Kidney tubule cell (primary cell): ENCODE measurements around the gene TMEM132D.

Experiments used
- DNase-seq: peaks from one replicate; pipeline ENCODE4 v3.0.0-alpha.2; 2018; ENCODE audit warnings: low spot score

TMEM132D gene

GRCh38 chr12:129873111-129873832 lies 30.6 kb downstream of the TMEM132D start:
- no peak for DNase-seq

DNA sequence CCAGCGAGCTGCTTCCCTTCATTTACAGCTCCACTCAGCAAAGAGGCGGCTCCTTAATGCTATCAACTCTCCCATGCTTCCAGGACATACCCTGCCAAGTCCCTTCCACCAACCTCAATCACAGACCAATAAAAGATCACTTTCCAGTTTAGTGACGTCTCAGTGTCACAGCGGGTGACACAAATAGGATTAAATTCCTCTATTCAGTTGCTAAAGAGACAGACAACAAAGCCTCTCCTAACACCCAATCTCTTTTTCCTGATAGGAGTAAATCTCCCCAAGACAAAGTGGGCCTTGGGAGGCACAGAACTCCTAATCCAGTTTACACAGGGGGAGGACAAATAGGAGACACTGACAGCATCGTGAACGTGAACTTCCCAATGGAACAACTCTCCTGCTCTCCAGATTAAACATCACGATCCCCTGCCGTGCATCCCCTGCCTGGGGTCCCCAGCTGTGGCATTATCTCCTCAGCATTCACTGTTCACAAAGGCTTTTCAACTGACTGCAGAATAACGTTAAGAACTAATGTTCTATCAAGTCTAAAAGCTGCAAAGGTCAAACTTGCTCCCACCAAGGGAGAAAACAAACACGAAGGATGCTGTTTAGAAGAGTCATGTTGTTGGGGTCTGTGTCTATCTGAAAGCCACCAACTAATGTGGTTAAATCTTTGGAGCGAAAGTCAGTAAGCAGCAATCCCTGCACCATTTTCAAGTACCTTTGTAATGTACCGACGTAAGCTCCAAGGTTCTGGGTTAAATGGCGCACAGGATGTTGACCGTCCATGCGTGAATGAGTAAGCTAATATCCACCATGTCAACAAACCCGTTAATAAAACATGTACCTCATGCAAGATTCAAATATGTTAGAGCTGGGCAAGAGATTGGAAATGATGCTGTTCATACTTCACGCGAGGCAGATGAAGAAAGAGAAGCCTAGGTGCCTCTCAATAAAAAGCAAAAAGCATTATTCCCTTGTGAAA lies 31.5 kb downstream of the TMEM132D start:
- no peak for DNase-seq

- DNase-seq: no peak
These were observed 33.0 kb downstream of the TMEM132D start for GRCh38 chr12:129870796-129871195.

- no peak for DNase-seq
These were observed 33.7 kb downstream of the TMEM132D start for GRCh38 chr12:129870136-129870535.

DNA sequence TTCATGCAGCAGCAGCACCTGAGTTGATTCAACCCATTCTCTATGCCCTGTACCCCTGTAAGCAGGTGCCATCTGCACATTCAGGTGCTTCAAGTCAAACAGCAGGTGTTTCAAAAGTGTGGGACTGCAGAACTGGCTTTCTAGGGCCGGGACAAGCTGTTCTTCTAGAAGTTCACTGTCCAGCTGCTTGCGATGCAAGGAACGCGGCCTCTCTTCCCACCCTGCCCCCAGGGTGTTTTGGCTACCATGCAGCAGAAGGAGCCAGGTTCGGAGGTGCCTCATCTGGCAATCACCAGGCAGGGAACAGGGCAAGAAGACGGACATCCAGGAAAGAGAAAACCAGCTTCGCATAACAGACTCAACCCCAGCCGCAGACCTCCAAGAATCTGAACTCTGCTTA lies 35.2 kb downstream of the TMEM132D start:
- no peak for DNase-seq

GRCh38 chr12:129863938-129864337 lies 39.9 kb downstream of the TMEM132D start:
- no peak for DNase-seq

GRCh38 chr12:129862561-129863175 lies 41.2 kb downstream of the TMEM132D start:
- DNase-seq: no peak

DNA sequence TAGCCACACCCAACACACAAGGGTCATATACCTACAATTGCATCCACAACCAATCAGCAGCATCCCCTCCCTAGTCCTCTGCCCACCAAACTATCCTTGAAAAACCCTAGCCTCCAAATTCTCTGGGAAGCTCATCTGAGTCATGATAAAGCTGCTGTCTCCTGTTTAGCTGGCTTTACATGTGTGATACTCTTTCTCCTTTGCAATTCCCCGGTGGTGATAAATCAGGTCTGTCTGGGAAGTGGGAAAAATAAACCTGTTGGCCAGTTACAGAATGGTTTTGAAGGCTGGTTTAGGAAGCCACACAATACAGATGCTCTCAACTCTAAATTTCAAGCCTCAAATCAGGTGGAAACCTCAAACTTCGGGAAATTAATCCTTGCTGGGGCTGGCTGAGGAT lies 41.9 kb downstream of the TMEM132D start:
- DNase-seq: no peak

GRCh38 chr12:129854591-129854990 lies 49.2 kb downstream of the TMEM132D start:
- no peak for DNase-seq

GRCh38 chr12:129851296-129851695 lies 52.5 kb downstream of the TMEM132D start:
- DNase-seq: no peak

GRCh38 chr12:129848876-129849275 lies 54.9 kb downstream of the TMEM132D start:
- DNase-seq: no peak

- DNase-seq: no peak
These were observed 56.8 kb downstream of the TMEM132D start for GRCh38 chr12:129847063-129847462.

DNA sequence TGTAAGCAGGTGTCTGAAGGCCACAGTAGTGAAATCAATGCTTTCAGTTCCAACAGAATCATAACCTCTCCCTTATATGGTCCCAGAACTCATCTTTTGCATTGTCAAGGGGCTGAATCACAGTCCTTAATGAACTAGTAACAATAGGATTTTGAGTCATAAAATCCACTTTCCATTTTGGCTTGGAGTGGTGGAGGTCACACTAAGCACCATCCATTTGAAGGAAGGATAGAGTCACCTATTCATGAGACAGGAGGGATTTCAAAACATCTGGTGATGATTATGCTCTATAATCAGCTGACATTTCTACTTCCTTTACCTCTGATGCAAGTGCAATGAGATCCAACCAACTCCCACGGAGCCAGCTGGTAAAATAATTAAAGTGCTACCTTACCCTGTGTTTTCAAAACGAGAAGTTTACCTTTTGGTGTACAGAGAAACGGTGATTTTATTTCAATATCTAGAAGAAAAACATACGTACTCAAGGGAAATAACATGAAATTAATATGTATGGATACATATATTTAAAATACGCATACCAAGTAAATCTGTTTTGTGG lies 59.1 kb downstream of the TMEM132D start:
- peak; percentile 67 for DNase-seq

- no peak for DNase-seq
These were observed 62.6 kb downstream of the TMEM132D start for GRCh38 chr12:129841251-129841650.

DNA sequence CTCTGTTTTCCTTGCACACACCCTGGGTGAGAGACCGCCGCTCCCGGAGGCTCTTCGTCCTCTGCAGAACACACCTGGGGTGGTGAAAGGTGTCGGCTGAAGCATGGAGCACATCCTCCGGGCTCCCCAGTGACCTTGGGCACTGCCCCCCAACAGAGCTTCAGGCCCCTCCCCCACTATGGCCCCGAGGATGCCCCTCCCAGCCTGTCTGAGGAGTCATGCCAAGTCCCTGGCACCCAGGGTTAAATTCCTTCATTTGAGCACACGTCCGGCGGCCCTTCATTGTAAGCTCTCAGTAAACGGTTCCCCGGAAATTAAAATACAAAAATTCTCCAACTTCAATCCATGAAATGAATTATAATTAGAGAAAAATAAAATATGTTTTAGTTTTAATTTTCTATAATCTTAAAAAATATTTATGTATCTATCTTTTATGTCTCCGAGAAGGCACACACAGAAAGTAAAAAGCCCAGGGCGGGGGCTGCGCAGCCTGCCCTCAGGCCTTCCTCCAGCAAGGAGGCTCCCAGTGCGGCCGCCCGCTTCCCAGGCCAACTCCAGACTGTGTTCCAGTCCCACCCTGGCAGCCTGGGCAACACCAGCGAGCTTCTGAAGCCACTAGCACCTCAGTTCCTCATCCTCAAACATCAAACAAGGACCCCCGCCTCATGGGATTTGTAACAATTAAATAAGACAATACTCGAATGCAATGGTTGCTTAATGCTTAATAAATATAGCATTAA lies 63.5 kb downstream of the TMEM132D start:
- peak; percentile 3 for DNase-seq

DNA sequence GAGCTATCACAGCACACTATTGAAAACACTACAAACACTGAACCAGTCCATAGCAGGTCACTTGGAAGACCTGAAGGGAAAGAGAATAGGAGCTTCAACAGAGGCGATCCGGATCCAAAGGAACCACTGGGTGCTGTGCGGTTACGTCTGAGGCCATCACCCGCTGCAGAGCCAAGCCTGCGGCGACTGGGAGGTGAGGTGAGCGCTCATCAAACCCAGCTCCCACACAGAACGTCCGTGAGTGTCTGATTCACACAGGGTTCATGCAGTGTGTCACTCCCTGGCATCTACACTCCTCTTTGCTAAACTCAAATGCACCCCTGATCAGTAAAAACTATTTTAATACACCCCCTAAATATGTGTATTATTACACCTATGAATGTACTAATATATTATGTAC lies 64.1 kb downstream of the TMEM132D start:
- peak; percentile 41 for DNase-seq

- DNase-seq: peak; percentile 25
These were observed 72.5 kb downstream of the TMEM132D start for GRCh38 chr12:129831294-129831693.

GRCh38 chr12:129830796-129831195 lies 73.0 kb downstream of the TMEM132D start:
- DNase-seq: no peak

DNA sequence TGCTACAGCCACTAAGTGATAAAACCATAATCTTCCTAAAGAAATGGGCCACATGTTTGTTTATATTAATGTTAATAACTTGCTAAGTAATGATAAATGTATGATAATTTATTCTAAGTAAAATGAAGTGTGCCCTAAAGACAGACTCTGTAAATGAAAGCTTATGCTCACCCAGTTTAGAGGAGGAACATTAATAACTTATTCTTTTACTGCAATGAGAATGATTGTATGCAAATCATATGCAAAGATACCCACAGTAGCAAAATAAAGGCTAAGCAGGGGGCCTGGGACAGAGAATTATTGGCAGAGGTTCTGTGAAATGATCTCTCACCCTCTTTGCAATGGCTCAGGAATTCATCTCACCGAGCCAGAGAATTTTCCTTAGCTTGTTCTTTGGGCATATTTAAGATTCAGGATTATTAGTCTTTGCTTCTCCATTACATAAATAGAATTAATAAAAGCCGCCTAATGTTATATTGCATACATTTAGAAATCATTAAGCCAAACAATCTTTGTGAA lies 75.9 kb downstream of the TMEM132D start:
- DNase-seq: no peak

GRCh38 chr12:129827102-129827865 lies 76.5 kb downstream of the TMEM132D start:
- DNase-seq: peak; percentile 9

DNA sequence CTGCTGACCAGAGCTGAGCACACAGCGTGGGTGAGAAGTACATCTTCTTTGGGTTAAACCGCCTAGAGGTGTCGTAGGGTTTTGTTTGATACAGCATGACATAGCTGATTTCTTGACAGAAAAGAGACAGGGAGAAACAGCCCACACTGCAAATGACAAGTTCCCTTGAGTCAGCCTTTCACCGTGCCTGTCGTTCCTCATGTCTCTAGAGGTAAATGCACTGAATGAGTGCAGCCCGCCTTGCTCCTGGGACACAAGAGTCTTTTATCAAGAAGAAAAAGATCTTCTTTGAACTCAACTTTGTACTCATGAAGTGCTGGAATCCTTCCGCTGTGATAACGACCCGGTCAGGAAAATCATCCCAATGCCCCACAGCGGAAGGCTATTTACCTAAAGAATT lies 77.6 kb downstream of the TMEM132D start:
- no peak for DNase-seq
